ENCODE results near the gene QSOX2.

QSOX2 gene

GRCh38 chr9:136251264-136252115 lies 5.9 kb upstream of the QSOX2 start:
- Histone ChIP-seq H3K9me2 (ENCODE audit: low read depth, low read length) (no peaks in the 10 kb centered on the region), H3F3A (ENCODE audit: insufficient read depth, low read length) (no peaks in the 10 kb centered on the region), H2AFZ (ENCODE audit: low read length) (no peak overlapping the region), H3K27me3 (ENCODE audit: insufficient read depth, low read length) (peaks cover 22% of the 10 kb centered on the region), H3K79me2 (ENCODE audit: insufficient read depth, low read length) (no peaks in the 10 kb centered on the region), H3K36me3 (ENCODE audit: insufficient read depth, low read length) (no peaks in the 10 kb centered on the region), H3K4me1 (ENCODE audit: insufficient read depth, low read length, severe bottlenecking) (no peaks in the 10 kb centered on the region), H4K20me1 (ENCODE audit: insufficient read depth, low read length) (no peaks in the 10 kb centered on the region), H3K4me3 (ENCODE audit: low read depth, low read length, poor library complexity, severe bottlenecking) (no peak overlapping the region), H3K27ac (ENCODE audit: low read depth, low read length, poor library complexity, severe bottlenecking) (no peak overlapping the region), H3K9me3 (ENCODE audit: low read length) (no peaks in the 10 kb centered on the region), H3K9ac (ENCODE audit: low read length) (no peak overlapping the region), H3K4me2 (ENCODE audit: low read length) (no peak overlapping the region)
- TF ChIP-seq EZH2 (IDR thresholded peaks at IDR 0.05; ENCODE audit: borderline replicate concordance, low read length) (no peak), CTCF (IDR thresholded peaks at IDR 0.05; ENCODE audit: low read length) (no peak)

- H3K27ac ChIP-seq (ENCODE audit: low read depth, low read length, poor library complexity, severe bottlenecking), result no peak overlapping the region
- TF ChIP-seq CTCF (IDR thresholded peaks at IDR 0.05; ENCODE audit: low read length), result no peak
- TF ChIP-seq EZH2 (IDR thresholded peaks at IDR 0.05; ENCODE audit: borderline replicate concordance, low read length), result no peak
- H4K20me1 ChIP-seq (ENCODE audit: insufficient read depth, low read length), result no peaks in the 10 kb centered on the region
- no peak overlapping the region for H3K4me2 ChIP-seq (ENCODE audit: low read length)
- no peaks in the 10 kb centered on the region for H3K79me2 ChIP-seq (ENCODE audit: insufficient read depth, low read length)
- H3F3A ChIP-seq (ENCODE audit: insufficient read depth, low read length), result no peaks in the 10 kb centered on the region
- no peak overlapping the region for H2AFZ ChIP-seq (ENCODE audit: low read length)
- H3K9ac ChIP-seq (ENCODE audit: low read length), result no peak overlapping the region
- H3K4me3 ChIP-seq (ENCODE audit: low read depth, low read length, poor library complexity, severe bottlenecking), result no peak overlapping the region
- no peaks in the 10 kb centered on the region for H3K9me2 ChIP-seq (ENCODE audit: low read depth, low read length)
- peaks cover 6% of the 10 kb centered on the region for H3K4me1 ChIP-seq (ENCODE audit: insufficient read depth, low read length, severe bottlenecking)
- no peaks in the 10 kb centered on the region for H3K36me3 ChIP-seq (ENCODE audit: insufficient read depth, low read length)
- H3K9me3 ChIP-seq (ENCODE audit: low read length), result no peaks in the 10 kb centered on the region
- H3K27me3 ChIP-seq (ENCODE audit: insufficient read depth, low read length), result peaks cover 19% of the 10 kb centered on the region
These were observed 5.1 kb upstream of the QSOX2 start for GRCh38 chr9:136250676-136251075.

DNA sequence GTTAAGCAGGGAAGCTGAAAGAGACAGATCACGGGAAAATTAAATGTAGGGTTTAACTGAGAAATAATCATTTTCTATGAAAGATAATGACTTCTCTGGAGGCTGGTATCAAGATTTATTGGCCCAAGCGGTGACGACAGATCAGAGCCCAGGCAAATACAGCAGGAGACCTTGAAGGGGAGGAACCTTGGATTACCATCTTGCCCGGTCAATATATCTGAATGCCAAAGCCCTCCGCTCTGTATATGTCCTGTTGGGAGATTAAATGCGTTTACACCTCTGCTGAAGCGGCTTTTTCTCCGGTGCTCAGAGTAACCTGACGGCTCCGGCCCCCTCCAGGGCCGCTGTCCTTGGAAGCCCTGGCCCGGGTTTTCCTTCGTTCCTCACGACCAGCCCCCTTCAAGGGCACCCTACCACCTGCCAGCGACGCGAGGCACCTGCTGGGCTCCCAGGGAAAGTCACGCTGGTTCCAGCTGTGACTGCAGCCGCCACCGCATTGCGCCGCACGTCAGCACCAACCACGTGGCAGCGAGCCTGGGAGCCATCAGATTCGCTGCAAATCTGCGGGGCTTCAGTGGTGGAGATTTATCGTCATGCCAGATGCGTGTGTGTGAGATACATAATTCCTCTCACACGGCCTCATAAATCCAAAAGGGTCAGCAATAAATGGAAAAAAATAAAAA lies 4.4 kb upstream of the QSOX2 start:
- Histone ChIP-seq H3K4me3 (ENCODE audit: low read depth, low read length, poor library complexity, severe bottlenecking) (no peak overlapping the region), H2AFZ (ENCODE audit: low read length) (no peak overlapping the region), H3K4me2 (ENCODE audit: low read length) (no peak overlapping the region), H3K9me3 (ENCODE audit: low read length) (no peaks in the 10 kb centered on the region), H3K36me3 (ENCODE audit: insufficient read depth, low read length) (no peaks in the 10 kb centered on the region), H3F3A (ENCODE audit: insufficient read depth, low read length) (no peaks in the 10 kb centered on the region), H3K9ac (ENCODE audit: low read length) (no peak overlapping the region), H3K4me1 (ENCODE audit: insufficient read depth, low read length, severe bottlenecking) (peaks cover 6% of the 10 kb centered on the region), H4K20me1 (ENCODE audit: insufficient read depth, low read length) (no peaks in the 10 kb centered on the region), H3K27me3 (ENCODE audit: insufficient read depth, low read length) (peaks cover 19% of the 10 kb centered on the region), H3K27ac (ENCODE audit: low read depth, low read length, poor library complexity, severe bottlenecking) (no peak overlapping the region), H3K79me2 (ENCODE audit: insufficient read depth, low read length) (no peaks in the 10 kb centered on the region; the same call in 1 of the 2 replicates), H3K9me2 (ENCODE audit: low read depth, low read length) (no peaks in the 10 kb centered on the region)
- TF ChIP-seq CTCF (IDR thresholded peaks at IDR 0.05; ENCODE audit: low read length), result no peak
- TF ChIP-seq EZH2 (IDR thresholded peaks at IDR 0.05; ENCODE audit: borderline replicate concordance, low read length), result no peak
